Astrocyte (in vitro differentiated cells and primary cell): ENCODE data around the gene LSP1.

Experiments used
- EZH2 ChIP-seq: IDR thresholded peaks from 2 replicates; pipeline ENCODE4 v1.6.1; 2012; ENCODE audit warnings: mild to moderate bottlenecking, low read length, inconsistent platforms; ENCODE audit not compliant: insufficient read depth
- TF ChIP-seq, protein P1 (sequence below): IDR thresholded peaks from 2 replicates; pipeline ENCODE4 v1.5.1; 2011; ENCODE audit warnings: low read depth, mild to moderate bottlenecking, inconsistent platforms, low read length, moderate library complexity; ENCODE audit not compliant: insufficient read depth

DNA sequence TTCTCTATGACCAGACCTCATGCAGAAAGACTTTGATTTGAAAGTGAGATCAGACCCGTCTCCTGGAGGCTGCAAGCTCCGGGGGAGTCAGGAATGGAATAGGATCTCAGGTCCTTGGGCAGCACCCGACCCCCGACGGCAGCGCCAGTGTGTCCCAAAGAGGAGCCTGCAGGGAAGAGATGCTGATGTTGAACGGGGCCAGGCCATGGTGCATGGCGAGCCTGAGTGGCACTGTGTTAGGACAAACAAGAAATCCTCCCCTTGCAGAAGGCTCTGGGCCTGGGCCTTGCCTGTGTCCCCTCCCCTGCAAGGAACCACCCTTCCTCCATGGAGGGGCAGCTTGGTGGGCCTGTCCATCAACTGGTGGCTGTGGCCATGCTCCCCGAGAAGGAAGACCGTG is 38.2 kb upstream of the LSP1 start:
- TF ChIP-seq, protein P1, sequence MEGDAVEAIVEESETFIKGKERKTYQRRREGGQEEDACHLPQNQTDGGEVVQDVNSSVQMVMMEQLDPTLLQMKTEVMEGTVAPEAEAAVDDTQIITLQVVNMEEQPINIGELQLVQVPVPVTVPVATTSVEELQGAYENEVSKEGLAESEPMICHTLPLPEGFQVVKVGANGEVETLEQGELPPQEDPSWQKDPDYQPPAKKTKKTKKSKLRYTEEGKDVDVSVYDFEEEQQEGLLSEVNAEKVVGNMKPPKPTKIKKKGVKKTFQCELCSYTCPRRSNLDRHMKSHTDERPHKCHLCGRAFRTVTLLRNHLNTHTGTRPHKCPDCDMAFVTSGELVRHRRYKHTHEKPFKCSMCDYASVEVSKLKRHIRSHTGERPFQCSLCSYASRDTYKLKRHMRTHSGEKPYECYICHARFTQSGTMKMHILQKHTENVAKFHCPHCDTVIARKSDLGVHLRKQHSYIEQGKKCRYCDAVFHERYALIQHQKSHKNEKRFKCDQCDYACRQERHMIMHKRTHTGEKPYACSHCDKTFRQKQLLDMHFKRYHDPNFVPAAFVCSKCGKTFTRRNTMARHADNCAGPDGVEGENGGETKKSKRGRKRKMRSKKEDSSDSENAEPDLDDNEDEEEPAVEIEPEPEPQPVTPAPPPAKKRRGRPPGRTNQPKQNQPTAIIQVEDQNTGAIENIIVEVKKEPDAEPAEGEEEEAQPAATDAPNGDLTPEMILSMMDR = no peak
- TF ChIP-seq EZH2 = no peak
